Panc1 (cell line): Measurements from ENCODE around the gene TRIM10.

ENCODE experiments used
- POLR2AphosphoS5 ChIP-seq: IDR thresholded peaks from 2 replicates; pipeline ENCODE4 v1.6.1; 2012; ENCODE audit warnings: mild to moderate bottlenecking, low read depth, low read length, moderate library complexity
- SIN3A ChIP-seq: IDR thresholded peaks from 2 replicates; pipeline ENCODE4 v1.6.1; 2012; ENCODE audit warnings: low read depth, mild to moderate bottlenecking, low read length, moderate library complexity, borderline replicate concordance; ENCODE audit not compliant: insufficient read depth
- TCF7L2 ChIP-seq: IDR thresholded peaks from 2 replicates; pipeline ENCODE4 v1.6.1; 2011; ENCODE audit warnings: mild to moderate bottlenecking, low read depth, low read length, inconsistent platforms
- TF ChIP-seq, protein P1 (sequence below), 2 experiments: IDR thresholded peaks; 2 replicates each; pipeline ENCODE4 v1.6.1; 2011 to 2012; ENCODE audit warnings: low read depth in 2 of 2, control low read depth in 1 of 2, low read length in 1 of 2, mild to moderate bottlenecking in 1 of 2, moderate library complexity in 1 of 2; ENCODE audit not compliant: insufficient read depth in 1 of 2
- TF ChIP-seq, protein P2 (sequence below): fragments of 450-650 bp; IDR thresholded peaks from 2 replicates; pipeline ENCODE4 v1.5.1; 2017; ENCODE audit warnings: mild to moderate bottlenecking

DNA sequence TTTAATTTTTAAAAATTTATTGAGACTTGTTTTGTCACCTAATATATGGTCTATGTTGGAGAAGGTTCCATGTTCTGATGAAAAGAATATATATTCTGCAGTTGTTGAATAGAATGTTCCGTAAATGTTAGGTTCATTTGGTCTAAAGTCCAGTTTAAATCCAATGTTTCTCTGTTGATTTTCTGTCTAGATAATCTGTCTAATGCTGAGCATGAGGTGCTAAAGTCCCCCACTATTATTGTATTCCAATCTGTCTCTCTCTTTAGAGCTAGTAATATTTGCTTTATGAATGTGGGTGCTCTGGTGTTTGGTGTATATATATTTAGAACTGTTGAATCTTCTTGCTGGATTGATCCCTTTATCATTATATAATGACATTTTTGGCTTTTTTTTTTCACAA is 17.8 kb upstream of the TRIM10 start:
- TF ChIP-seq, protein P1, sequence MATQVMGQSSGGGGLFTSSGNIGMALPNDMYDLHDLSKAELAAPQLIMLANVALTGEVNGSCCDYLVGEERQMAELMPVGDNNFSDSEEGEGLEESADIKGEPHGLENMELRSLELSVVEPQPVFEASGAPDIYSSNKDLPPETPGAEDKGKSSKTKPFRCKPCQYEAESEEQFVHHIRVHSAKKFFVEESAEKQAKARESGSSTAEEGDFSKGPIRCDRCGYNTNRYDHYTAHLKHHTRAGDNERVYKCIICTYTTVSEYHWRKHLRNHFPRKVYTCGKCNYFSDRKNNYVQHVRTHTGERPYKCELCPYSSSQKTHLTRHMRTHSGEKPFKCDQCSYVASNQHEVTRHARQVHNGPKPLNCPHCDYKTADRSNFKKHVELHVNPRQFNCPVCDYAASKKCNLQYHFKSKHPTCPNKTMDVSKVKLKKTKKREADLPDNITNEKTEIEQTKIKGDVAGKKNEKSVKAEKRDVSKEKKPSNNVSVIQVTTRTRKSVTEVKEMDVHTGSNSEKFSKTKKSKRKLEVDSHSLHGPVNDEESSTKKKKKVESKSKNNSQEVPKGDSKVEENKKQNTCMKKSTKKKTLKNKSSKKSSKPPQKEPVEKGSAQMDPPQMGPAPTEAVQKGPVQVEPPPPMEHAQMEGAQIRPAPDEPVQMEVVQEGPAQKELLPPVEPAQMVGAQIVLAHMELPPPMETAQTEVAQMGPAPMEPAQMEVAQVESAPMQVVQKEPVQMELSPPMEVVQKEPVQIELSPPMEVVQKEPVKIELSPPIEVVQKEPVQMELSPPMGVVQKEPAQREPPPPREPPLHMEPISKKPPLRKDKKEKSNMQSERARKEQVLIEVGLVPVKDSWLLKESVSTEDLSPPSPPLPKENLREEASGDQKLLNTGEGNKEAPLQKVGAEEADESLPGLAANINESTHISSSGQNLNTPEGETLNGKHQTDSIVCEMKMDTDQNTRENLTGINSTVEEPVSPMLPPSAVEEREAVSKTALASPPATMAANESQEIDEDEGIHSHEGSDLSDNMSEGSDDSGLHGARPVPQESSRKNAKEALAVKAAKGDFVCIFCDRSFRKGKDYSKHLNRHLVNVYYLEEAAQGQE (IDR thresholded peaks at IDR 0.05; ENCODE audit: insufficient read depth in 1 of 2, low read depth in 2 of 2, low read length in 1 of 2): no peak
- TF ChIP-seq, protein P2, sequence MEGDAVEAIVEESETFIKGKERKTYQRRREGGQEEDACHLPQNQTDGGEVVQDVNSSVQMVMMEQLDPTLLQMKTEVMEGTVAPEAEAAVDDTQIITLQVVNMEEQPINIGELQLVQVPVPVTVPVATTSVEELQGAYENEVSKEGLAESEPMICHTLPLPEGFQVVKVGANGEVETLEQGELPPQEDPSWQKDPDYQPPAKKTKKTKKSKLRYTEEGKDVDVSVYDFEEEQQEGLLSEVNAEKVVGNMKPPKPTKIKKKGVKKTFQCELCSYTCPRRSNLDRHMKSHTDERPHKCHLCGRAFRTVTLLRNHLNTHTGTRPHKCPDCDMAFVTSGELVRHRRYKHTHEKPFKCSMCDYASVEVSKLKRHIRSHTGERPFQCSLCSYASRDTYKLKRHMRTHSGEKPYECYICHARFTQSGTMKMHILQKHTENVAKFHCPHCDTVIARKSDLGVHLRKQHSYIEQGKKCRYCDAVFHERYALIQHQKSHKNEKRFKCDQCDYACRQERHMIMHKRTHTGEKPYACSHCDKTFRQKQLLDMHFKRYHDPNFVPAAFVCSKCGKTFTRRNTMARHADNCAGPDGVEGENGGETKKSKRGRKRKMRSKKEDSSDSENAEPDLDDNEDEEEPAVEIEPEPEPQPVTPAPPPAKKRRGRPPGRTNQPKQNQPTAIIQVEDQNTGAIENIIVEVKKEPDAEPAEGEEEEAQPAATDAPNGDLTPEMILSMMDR: no peak
- TF ChIP-seq POLR2AphosphoS5 (no peak), TCF7L2 (no peak), SIN3A (no peak)
